Tibial nerve (tissue), 4 donors: Measurements from ENCODE around the gene HOXB8. TPM values are rescaled to one million over a fixed set of nuclear protein-coding genes. Genes with fewer than 3 reads are reported as not detected.

Experiments used
- DNase-seq, 2 donors: peaks; one replicate each; pipeline ENCODE4 v3.0.0-alpha.2; 2019; ENCODE audit warnings: low spot score in 2 of 2
- H3K27ac ChIP-seq, 4 donors: fragments of 200-600 bp; sonication (generic) in 3 of 4; one replicate each; pipeline ENCODE4 v1.5.1; 2017 to 2019; ENCODE audit warnings: mild to moderate bottlenecking in 1 of 4
- H3K27me3 ChIP-seq, 2 donors: fragments of 200-600 bp; sonication (generic) in 1 of 2; one replicate each; pipeline versions ENCODE4 v1.5.1 to v1.6.0; 2017 to 2019
- H3K36me3 ChIP-seq, 3 donors: fragments of 200-600 bp; sonication (generic); one replicate each; pipeline ENCODE4 v1.5.1; 2018 to 2019
- H3K4me1 ChIP-seq, 4 donors: fragments of 200-600 bp; sonication (generic) in 3 of 4; one replicate each; pipeline ENCODE4 v1.5.1; 2017 to 2019
- H3K4me3 ChIP-seq, 4 donors: fragments of 200-600 bp; sonication (generic) in 3 of 4; one replicate each; pipeline ENCODE4 v1.5.1; 2017 to 2019; ENCODE audit warnings: mild to moderate bottlenecking in 1 of 4, moderate library complexity in 1 of 4
- H3K9me3 ChIP-seq, 4 donors: fragments of 200-600 bp; sonication (generic) in 3 of 4; one replicate each; pipeline ENCODE4 v1.5.1; 2017 to 2019
- CTCF ChIP-seq, 5 experiments: fragments of 200-600 bp in 3 of 5; fragments of 450-650 bp in 2 of 5; sonication (generic) in 3 of 5; IDR thresholded peaks; one replicate each; pipeline ENCODE4 v1.5.1; 2016 to 2019; ENCODE audit warnings: antibody characterized with exemption in 5 of 5, mild to moderate bottlenecking in 3 of 5, moderate library complexity in 2 of 5
- EP300 ChIP-seq, 2 donors: sonication (generic); formaldehyde crosslinking; IDR thresholded peaks; one replicate each; pipeline ENCODE4 v1.6.1; 2017; ENCODE audit warnings: antibody characterized with exemption in 2 of 2, mild to moderate bottlenecking in 1 of 2
- POLR2A ChIP-seq, 2 donors: fragments of 450-650 bp; IDR thresholded peaks; one replicate each; pipeline ENCODE4 v1.6.1; 2017; ENCODE audit warnings: antibody characterized with exemption in 2 of 2, mild to moderate bottlenecking in 2 of 2, moderate library complexity in 2 of 2
- WGBS, 2 donors: methylation state at CpG; one replicate each; pipeline ENCODE4 v1.1.5; 2018; 5-methylcytosine and 5-hydroxymethylcytosine counted together
- total RNA-seq, 4 donors: library from RNA; depleted of rRNA; stranded (reverse); fragments of >200 nt; gene quantifications; one replicate each; pipeline ENCODE4 v1.1.0, GENCODE V29; 2016

Gene HOXB8
- total RNA-seq, 4 donors from 2014 or later = 0.66 to 0.90 TPM; not detected in 2

- WGBS, 2 donors = 5 to 7% methylated on average over 34 to 36 of the region's 39 CpGs
- DNase-seq = peak in 1 of 2 donors; percentile 26
- peaks cover 0 to 100% of the 10 kb centered on the region in 2 donors for H3K27me3 ChIP-seq
- no peaks in the 10 kb centered on the region for H3K36me3 ChIP-seq
- no peak overlapping the region for H3K4me3 ChIP-seq
- H3K27ac ChIP-seq = no peak overlapping the region
- peaks cover 0 to 15% (median 2%) of the 10 kb centered on the region in 4 donors for H3K4me1 ChIP-seq
- H3K9me3 ChIP-seq = no peaks in the 10 kb centered on the region
- no peak for TF ChIP-seq POLR2A (IDR thresholded peaks at IDR 0.05)
- TF ChIP-seq CTCF (IDR thresholded peaks at IDR 0.05) = peak; percentile 18 to 40 (median 23)
These were observed 21.3 kb upstream of the HOXB8 start for GRCh38 chr17:48636177-48637018.

- 56 to 62% methylated on average over 20 of the region's 20 CpGs for WGBS, 2 donors
- no peak overlapping the region for H3K27ac ChIP-seq
- no peaks in the 10 kb centered on the region for H3K36me3 ChIP-seq
- no peak overlapping the region for H3K4me3 ChIP-seq
- no peaks in the 10 kb centered on the region for H3K9me3 ChIP-seq
- H3K4me1 ChIP-seq = peaks cover 0 to 15% (median 2%) of the 10 kb centered on the region in 4 donors
- no peak for TF ChIP-seq POLR2A (IDR thresholded peaks at IDR 0.05)
- no peak for TF ChIP-seq EP300 (IDR thresholded peaks at IDR 0.05)
- TF ChIP-seq CTCF (IDR thresholded peaks at IDR 0.05) = no peak
- peaks cover 0 to 100% of the 10 kb centered on the region in 2 donors for H3K27me3 ChIP-seq
- no peak for DNase-seq
These were observed 19.6 kb upstream of the HOXB8 start for GRCh38 chr17:48634493-48635208.

GRCh38 chr17:48633266-48633677, 18.2 kb upstream of the HOXB8 start:
- TF ChIP-seq CTCF (IDR thresholded peaks at IDR 0.05) (no peak), POLR2A (IDR thresholded peaks at IDR 0.05) (no peak), EP300 (IDR thresholded peaks at IDR 0.05) (no peak)
- no peak for DNase-seq
- Histone ChIP-seq H3K36me3 (no peaks in the 10 kb centered on the region), H3K27ac (no peak overlapping the region), H3K4me1 (peaks cover 0 to 15% (median 2%) of the 10 kb centered on the region in 4 donors), H3K9me3 (no peaks in the 10 kb centered on the region), H3K27me3 (peaks cover 0 to 100% of the 10 kb centered on the region in 2 donors), H3K4me3 (no peak overlapping the region)
- WGBS, 2 donors = 37 to 38% methylated on average over 33 to 34 of the region's 35 CpGs

- no peak for TF ChIP-seq CTCF (IDR thresholded peaks at IDR 0.05)
- TF ChIP-seq POLR2A (IDR thresholded peaks at IDR 0.05) = no peak
- 62 to 66% methylated on average over 7 of the region's 7 CpGs for WGBS, 2 donors
These were observed 17.6 kb upstream of the HOXB8 start for GRCh38 chr17:48632579-48633265.

More at GRCh38 chr17:48632579-48633265, 17.6 kb upstream of the HOXB8 start:
- Histone ChIP-seq H3K4me3 (no peak overlapping the region), H3K4me1 (peaks cover 0 to 15% (median 2%) of the 10 kb centered on the region in 4 donors), H3K36me3 (no peaks in the 10 kb centered on the region), H3K27me3 (peaks cover 0 to 100% of the 10 kb centered on the region in 2 donors), H3K27ac (no peak overlapping the region), H3K9me3 (no peaks in the 10 kb centered on the region)
- no peak for DNase-seq
